GM21367 (cell line): ENCODE results near the gene ZFYVE16.
A peak's percentile ranks its signal among the peaks of the same experiment; 100 is the strongest.
"Not testable (repeated sequence)": the region's sequence is repeated elsewhere in the genome, so short reads cannot be mapped to it uniquely, and the experiment has no call there.

Source experiments
- ATAC-seq: cut with Tn5 transposase; IDR thresholded peaks from one replicate; pipeline ENCODE4 v1.9.1; 2021; ENCODE audit not compliant: unreplicated experiment

Gene ZFYVE16

GRCh38 chr5:80487444-80487828, 79.6 kb downstream of the ZFYVE16 start:
- no peak for ATAC-seq

- ATAC-seq: peak; percentile 81
Observed at GRCh38 chr5:80487829-80488721, 80.2 kb downstream of the ZFYVE16 start, which contains the start of gene FAM151B. FAM151B (plus strand) TSS chr5:80488100; CDS start chr5:80488124, 24 bp downstream.

GRCh38 chr5:80491296-80491695, 83.4 kb downstream of the ZFYVE16 start:
- ATAC-seq: no peak

GRCh38 chr5:80492741-80493140, 84.9 kb downstream of the ZFYVE16 start:
- no peak for ATAC-seq

GRCh38 chr5:80493443-80493842, 85.6 kb downstream of the ZFYVE16 start:
- not testable (repeated sequence) for ATAC-seq

- ATAC-seq: no peak
Observed at GRCh38 chr5:80495891-80496290, 88.0 kb downstream of the ZFYVE16 start.

- ATAC-seq: no peak
Observed at GRCh38 chr5:80502800-80503199, 94.9 kb downstream of the ZFYVE16 start.

- no peak for ATAC-seq
Observed at GRCh38 chr5:80503641-80504040, 95.8 kb downstream of the ZFYVE16 start.

GRCh38 chr5:80504833-80505232, 97.0 kb downstream of the ZFYVE16 start:
- ATAC-seq: no peak

- no peak for ATAC-seq
Observed at GRCh38 chr5:80507663-80508062, 99.8 kb downstream of the ZFYVE16 start.

- no peak for ATAC-seq
Observed at GRCh38 chr5:80508844-80509243, 101.0 kb downstream of the ZFYVE16 start.

- ATAC-seq: no peak
Observed at GRCh38 chr5:80509362-80509761, 101.5 kb downstream of the ZFYVE16 start.

GRCh38 chr5:80516826-80517225, 109.0 kb downstream of the ZFYVE16 start:
- no peak for ATAC-seq
